H9 (cell line): Measurements from ENCODE around the gene SOHLH2. TPM values are rescaled to one million over a fixed set of nuclear protein-coding genes. Genes with fewer than 3 reads are reported as not detected.

Experiments used
- DNase-seq: peaks from one replicate; pipeline ENCODE4 v3.0.0-alpha.2; 2017
- H2AFZ ChIP-seq: one replicate; pipeline ENCODE4 v1.6.1; 2013; ENCODE audit warnings: mild to moderate bottlenecking, low read length, control low read depth, moderate library complexity
- H2AK5ac ChIP-seq: 2 replicates; pipeline ENCODE4 v1.6.1; 2013; ENCODE audit warnings: low read length, control low read depth, mixed read lengths; ENCODE audit not compliant: insufficient read length
- H2BK120ac ChIP-seq: one replicate; pipeline ENCODE4 v1.6.1; 2013; ENCODE audit warnings: low read depth, mild to moderate bottlenecking, low read length, control low read depth, inconsistent platforms; ENCODE audit not compliant: poor library complexity, severe bottlenecking
- H2BK12ac ChIP-seq: 2 replicates; pipeline ENCODE4 v1.6.1; 2013; ENCODE audit warnings: low read length, control low read depth, mixed read lengths, low read depth; ENCODE audit not compliant: insufficient read length
- H2BK15ac ChIP-seq: 2 replicates; pipeline ENCODE4 v1.6.1; 2013; ENCODE audit warnings: low read depth, low read length, control low read depth
- H2BK20ac ChIP-seq: one replicate; pipeline ENCODE4 v1.6.1; 2013; ENCODE audit warnings: low read depth, mild to moderate bottlenecking, low read length, control low read depth, inconsistent platforms; ENCODE audit not compliant: poor library complexity, severe bottlenecking
- H2BK5ac ChIP-seq: 2 replicates; pipeline ENCODE4 v1.6.1; 2013; ENCODE audit warnings: low read length, control low read depth, mixed read lengths; ENCODE audit not compliant: insufficient read length
- H3K14ac ChIP-seq: 2 replicates; pipeline ENCODE4 v1.6.1; 2013; ENCODE audit warnings: low read length, control low read depth; ENCODE audit not compliant: insufficient read depth
- H3K18ac ChIP-seq: 2 replicates; pipeline ENCODE4 v1.6.1; 2013; ENCODE audit warnings: low read depth, mild to moderate bottlenecking, mixed read lengths, low read length, control low read depth; ENCODE audit not compliant: insufficient read length
- H3K23ac ChIP-seq: 2 replicates; pipeline ENCODE4 v1.6.1; 2013; ENCODE audit warnings: low read length, control low read depth, mixed read lengths, low read depth; ENCODE audit not compliant: insufficient read length
- H3K23me2 ChIP-seq: 2 replicates; pipeline ENCODE4 v1.6.1; 2013; ENCODE audit warnings: low read depth, mild to moderate bottlenecking, mixed read lengths, low read length, control low read depth; ENCODE audit not compliant: insufficient read length, poor library complexity, severe bottlenecking
- H3K27ac ChIP-seq: 2 replicates; pipeline ENCODE4 v1.5.1; 2013; ENCODE audit warnings: low read length, control low read depth, mixed read lengths, low read depth; ENCODE audit not compliant: insufficient read length
- H3K27me3 ChIP-seq: 2 replicates; pipeline ENCODE4 v1.6.1; 2013; ENCODE audit warnings: low read length, control low read depth, inconsistent platforms; ENCODE audit not compliant: insufficient read depth
- H3K4ac ChIP-seq: 2 replicates; pipeline ENCODE4 v1.6.1; 2013; ENCODE audit warnings: low read depth, mild to moderate bottlenecking, control low read depth, inconsistent platforms, low read length, moderate library complexity
- H3K4me1 ChIP-seq: 2 replicates; pipeline ENCODE4 v1.6.1; 2013; ENCODE audit warnings: low read length, control low read depth, inconsistent platforms; ENCODE audit not compliant: insufficient read depth
- H3K4me2 ChIP-seq: 2 replicates; pipeline ENCODE4 v1.6.1; 2013; ENCODE audit warnings: low read length, control low read depth, mixed read lengths; ENCODE audit not compliant: insufficient read length, insufficient read depth
- H3K56ac ChIP-seq: 2 replicates; pipeline ENCODE4 v1.6.1; 2013; ENCODE audit warnings: low read depth, mild to moderate bottlenecking, mixed read lengths, low read length, control low read depth; ENCODE audit not compliant: insufficient read length
- H3K79me1 ChIP-seq: 2 replicates; pipeline ENCODE4 v1.6.1; 2013; ENCODE audit warnings: low read depth, mild to moderate bottlenecking, moderate library complexity, low read length, control low read depth, inconsistent platforms; ENCODE audit not compliant: insufficient read depth, poor library complexity, severe bottlenecking
- H3K79me2 ChIP-seq: 2 replicates; pipeline ENCODE4 v1.6.1; 2013; ENCODE audit warnings: low read length, control low read depth, inconsistent platforms; ENCODE audit not compliant: insufficient read depth
- H3K9ac ChIP-seq: 2 replicates; pipeline ENCODE4 v1.6.1; 2013; ENCODE audit warnings: low read length, control low read depth, mixed read lengths; ENCODE audit not compliant: insufficient read length; ENCODE audit errors: extremely low read depth
- H3K9me3 ChIP-seq: one replicate; pipeline ENCODE4 v1.6.1; 2013; ENCODE audit warnings: low read depth, low read length, inconsistent platforms; ENCODE audit not compliant: control insufficient read depth
- H3T11ph ChIP-seq: one replicate; pipeline ENCODE4 v1.6.1; 2013; ENCODE audit warnings: mild to moderate bottlenecking, low read length, control low read depth, inconsistent platforms
- H4K20me1 ChIP-seq: one replicate; pipeline ENCODE4 v1.6.1; 2013; ENCODE audit not compliant: control insufficient read depth, insufficient read length, insufficient read depth
- H4K5ac ChIP-seq: 2 replicates; pipeline ENCODE4 v1.6.1; 2013; ENCODE audit warnings: low read depth, mild to moderate bottlenecking, mixed read lengths, low read length, control low read depth; ENCODE audit not compliant: insufficient read length
- H4K8ac ChIP-seq: replicated peaks from 2 replicates; pipeline ENCODE4 v1.6.1; 2013; ENCODE audit warnings: low read length, control low read depth, mixed read lengths, low read depth; ENCODE audit not compliant: insufficient read length
- H4K91ac ChIP-seq: 2 replicates; pipeline ENCODE4 v1.6.1; 2013; ENCODE audit warnings: low read depth, mild to moderate bottlenecking, moderate library complexity, mixed read lengths, low read length, control low read depth; ENCODE audit not compliant: insufficient read length
- H3K27ac Mint-ChIP-seq, 3 experiments: 2 replicates in 2 of 3; 3 replicates in 1 of 3; pipeline ENCODE4 v1.8.0; 2020 to 2021; ENCODE audit warnings: mixed read lengths in 3 of 3, mild to moderate bottlenecking in 1 of 3, moderate library complexity in 1 of 3
- H3K27me3 Mint-ChIP-seq: 2 replicates; pipeline ENCODE4 v1.8.0; 2021; ENCODE audit warnings: low read depth, mild to moderate bottlenecking, moderate library complexity, mixed read lengths
- H3K36me3 Mint-ChIP-seq, 3 experiments: 2 replicates in 2 of 3; 3 replicates in 1 of 3; pipeline ENCODE4 v1.8.0; 2020 to 2021; ENCODE audit warnings: low read depth in 3 of 3, mixed read lengths in 3 of 3; ENCODE audit not compliant: insufficient read depth in 1 of 3
- H3K4me1 Mint-ChIP-seq, 2 experiments: 2 replicates each; pipeline ENCODE4 v1.8.0; 2020; ENCODE audit warnings: mixed read lengths in 2 of 2
- H3K4me3 Mint-ChIP-seq, 2 experiments: 2 replicates in 1 of 2; 3 replicates in 1 of 2; pipeline ENCODE4 v1.8.0; 2020 to 2021; ENCODE audit warnings: mild to moderate bottlenecking in 2 of 2, mixed read lengths in 2 of 2, moderate library complexity in 1 of 2
- H3K9me3 Mint-ChIP-seq, 2 experiments: 2 replicates in 1 of 2; 3 replicates in 1 of 2; pipeline ENCODE4 v1.8.0; 2020; ENCODE audit warnings: mild to moderate bottlenecking in 2 of 2, mixed read lengths in 2 of 2, moderate library complexity in 1 of 2
- WGBS: extraction: QIAGEN DNeasy Blood & Tissue Kit; methylation state at CpG from one replicate; pipeline ENCODE4 v1.1.7; 2013; ENCODE audit warnings: missing lambda C conversion rate, low lambda C conversion rate, mixed read lengths; ENCODE audit not compliant: insufficient read length; ENCODE audit errors: extremely low coverage; 5-methylcytosine and 5-hydroxymethylcytosine counted together
- total RNA-seq: library from RNA; stranded (reverse); gene quantifications from 2 replicates; pipeline ENCODE4 v1.2.1, GENCODE V29; 2021
- TF ChIP-seq, protein P1 (sequence below): fragments of 200-600 bp; sonication (generic); conservative IDR thresholded peaks from 3 replicates; pipeline ENCODE4 v1.8.0; 2021; ENCODE audit warnings: antibody characterized with exemption, mild to moderate bottlenecking

SOHLH2 gene
- total RNA-seq, 1 experiment from 2014 or later: 1.3 TPM

DNA sequence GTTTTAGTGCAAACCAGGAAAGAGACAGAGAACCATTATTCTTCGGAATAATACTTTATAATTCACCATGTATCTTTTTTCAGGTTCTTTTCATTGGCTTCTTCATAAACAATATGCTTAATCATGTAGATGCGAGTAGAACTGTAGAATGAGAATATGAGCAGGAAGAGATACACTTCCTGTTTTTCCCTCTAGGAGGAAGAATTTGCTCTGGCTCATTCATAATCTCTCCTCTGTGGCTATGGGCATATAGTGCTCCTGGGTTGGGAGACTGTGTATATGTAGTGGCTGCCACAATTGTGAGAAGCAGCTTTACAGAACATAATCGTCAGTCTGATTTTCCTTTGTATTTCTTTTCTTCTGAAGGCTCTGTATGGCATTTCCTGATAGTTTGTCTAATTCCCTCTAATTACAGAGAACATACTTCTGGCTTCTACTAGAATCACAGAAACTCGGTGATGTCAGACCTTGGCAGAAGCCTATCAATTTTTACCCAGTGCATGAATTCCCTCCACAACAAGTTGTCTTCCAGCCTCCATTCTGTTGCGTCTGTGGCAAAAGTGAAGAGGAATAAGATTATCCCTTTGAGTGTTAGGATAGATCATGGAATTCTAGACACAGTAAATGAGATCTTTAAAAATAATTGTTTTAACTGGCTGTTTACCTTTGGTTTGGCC, 80.3 kb downstream of the SOHLH2 start:
- Histone ChIP-seq H2BK120ac (no peak overlapping the region), H3K18ac (no peak overlapping the region), H2BK20ac (no peak overlapping the region), H2BK12ac (no peak overlapping the region), H3K4me1 (no peaks in the 10 kb centered on the region), H3K27ac (no peak overlapping the region), H4K5ac (no peak overlapping the region), H3K23me2 (peaks cover 8% of the 10 kb centered on the region), H3K27me3 (peaks cover 16% of the 10 kb centered on the region; the same call in 1 of the 2 replicates), H3K4ac (no peak overlapping the region), H3T11ph (no peak overlapping the region), H3K4me2 (no peak overlapping the region), H4K8ac (no peak overlapping the region), H3K56ac (no peak overlapping the region), H2AK5ac (no peak overlapping the region), H3K79me2 (no peaks in the 10 kb centered on the region), H4K20me1 (no peaks in the 10 kb centered on the region), H3K9me3 (no peaks in the 10 kb centered on the region), H3K23ac (no peak overlapping the region), H2AFZ (no peak overlapping the region), H3K14ac (no peak overlapping the region), H3K79me1 (no peaks in the 10 kb centered on the region), H3K9ac (no peak overlapping the region), H2BK5ac (no peak overlapping the region), H2BK15ac (no peak overlapping the region), H4K91ac (no peak overlapping the region)
- H3K27me3 Mint-ChIP-seq: peaks cover 42% of the 10 kb centered on the region
- peaks cover 7 to 11% of the 10 kb centered on the region in 2 experiments for H3K4me1 Mint-ChIP-seq
- TF ChIP-seq, protein P1, sequence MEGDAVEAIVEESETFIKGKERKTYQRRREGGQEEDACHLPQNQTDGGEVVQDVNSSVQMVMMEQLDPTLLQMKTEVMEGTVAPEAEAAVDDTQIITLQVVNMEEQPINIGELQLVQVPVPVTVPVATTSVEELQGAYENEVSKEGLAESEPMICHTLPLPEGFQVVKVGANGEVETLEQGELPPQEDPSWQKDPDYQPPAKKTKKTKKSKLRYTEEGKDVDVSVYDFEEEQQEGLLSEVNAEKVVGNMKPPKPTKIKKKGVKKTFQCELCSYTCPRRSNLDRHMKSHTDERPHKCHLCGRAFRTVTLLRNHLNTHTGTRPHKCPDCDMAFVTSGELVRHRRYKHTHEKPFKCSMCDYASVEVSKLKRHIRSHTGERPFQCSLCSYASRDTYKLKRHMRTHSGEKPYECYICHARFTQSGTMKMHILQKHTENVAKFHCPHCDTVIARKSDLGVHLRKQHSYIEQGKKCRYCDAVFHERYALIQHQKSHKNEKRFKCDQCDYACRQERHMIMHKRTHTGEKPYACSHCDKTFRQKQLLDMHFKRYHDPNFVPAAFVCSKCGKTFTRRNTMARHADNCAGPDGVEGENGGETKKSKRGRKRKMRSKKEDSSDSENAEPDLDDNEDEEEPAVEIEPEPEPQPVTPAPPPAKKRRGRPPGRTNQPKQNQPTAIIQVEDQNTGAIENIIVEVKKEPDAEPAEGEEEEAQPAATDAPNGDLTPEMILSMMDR: no peak
- H3K9me3 Mint-ChIP-seq: peaks cover 0 to 2% of the 10 kb centered on the region in 2 experiments; a peak in 1 of 5 replicates
- no CpG with 5 or more reads among the region's 5 CpGs for WGBS
- no peak overlapping the region for H3K4me3 Mint-ChIP-seq
- H3K36me3 Mint-ChIP-seq: no peaks in the 10 kb centered on the region
- H3K27ac Mint-ChIP-seq: no peak overlapping the region
- DNase-seq: no peak
